ENCODE results near the gene SMURF2.

Gene SMURF2

DNA sequence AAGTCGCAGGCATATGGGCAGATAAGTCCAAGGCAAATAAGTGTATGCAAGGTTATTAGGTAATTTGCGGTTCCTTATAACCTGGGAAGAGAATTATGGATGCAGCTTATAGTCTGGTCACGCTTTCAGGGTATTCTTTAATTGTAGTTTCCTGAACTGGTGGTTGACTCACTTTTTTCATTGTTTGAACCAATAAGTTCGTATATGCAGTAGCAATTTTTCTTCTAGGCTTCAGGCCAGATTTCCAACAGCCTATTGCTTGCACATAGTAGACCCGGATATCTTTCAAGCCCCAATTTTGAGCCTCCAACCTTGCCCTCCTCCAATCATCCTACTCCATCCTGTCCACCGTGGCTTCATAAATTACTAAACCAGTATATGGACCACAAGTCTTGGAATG is 142.5 kb downstream of the SMURF2 start:
- H3K4me1 Mint-ChIP-seq, result no peaks in the 10 kb centered on the region
- H3K27me3 Mint-ChIP-seq (ENCODE audit: low read depth), result no peaks in the 10 kb centered on the region
- H3K9me3 Mint-ChIP-seq, result no peaks in the 10 kb centered on the region
- TF ChIP-seq, protein P1, sequence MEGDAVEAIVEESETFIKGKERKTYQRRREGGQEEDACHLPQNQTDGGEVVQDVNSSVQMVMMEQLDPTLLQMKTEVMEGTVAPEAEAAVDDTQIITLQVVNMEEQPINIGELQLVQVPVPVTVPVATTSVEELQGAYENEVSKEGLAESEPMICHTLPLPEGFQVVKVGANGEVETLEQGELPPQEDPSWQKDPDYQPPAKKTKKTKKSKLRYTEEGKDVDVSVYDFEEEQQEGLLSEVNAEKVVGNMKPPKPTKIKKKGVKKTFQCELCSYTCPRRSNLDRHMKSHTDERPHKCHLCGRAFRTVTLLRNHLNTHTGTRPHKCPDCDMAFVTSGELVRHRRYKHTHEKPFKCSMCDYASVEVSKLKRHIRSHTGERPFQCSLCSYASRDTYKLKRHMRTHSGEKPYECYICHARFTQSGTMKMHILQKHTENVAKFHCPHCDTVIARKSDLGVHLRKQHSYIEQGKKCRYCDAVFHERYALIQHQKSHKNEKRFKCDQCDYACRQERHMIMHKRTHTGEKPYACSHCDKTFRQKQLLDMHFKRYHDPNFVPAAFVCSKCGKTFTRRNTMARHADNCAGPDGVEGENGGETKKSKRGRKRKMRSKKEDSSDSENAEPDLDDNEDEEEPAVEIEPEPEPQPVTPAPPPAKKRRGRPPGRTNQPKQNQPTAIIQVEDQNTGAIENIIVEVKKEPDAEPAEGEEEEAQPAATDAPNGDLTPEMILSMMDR (IDR thresholded peaks at IDR 0.05; ENCODE audit: unreplicated experiment in 3 of 3), result no peak
- no peak overlapping the region for H3K4me3 Mint-ChIP-seq
- peaks cover 68% of the 10 kb centered on the region for H3K36me3 Mint-ChIP-seq (ENCODE audit: low read depth)
- H3K27ac Mint-ChIP-seq, result no peak overlapping the region

DNA sequence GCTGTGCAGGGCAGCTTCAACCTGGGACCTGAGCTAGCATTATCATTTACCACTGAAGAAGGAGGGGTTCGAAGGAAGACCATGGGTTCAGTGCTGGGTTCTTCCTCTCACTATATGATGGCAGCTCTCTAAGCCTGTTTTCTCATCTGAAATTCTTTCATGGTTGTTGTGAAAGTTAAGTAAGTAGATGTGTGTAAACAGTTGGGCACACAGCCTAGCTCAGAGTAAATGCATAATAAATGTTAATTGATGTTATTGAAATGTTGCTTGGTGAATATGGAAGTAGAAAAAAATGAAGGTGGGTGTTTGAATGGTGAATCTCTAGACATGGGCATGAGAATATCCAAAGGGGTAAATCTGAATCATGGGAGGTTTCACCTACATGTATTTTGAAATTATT is 146.3 kb downstream of the SMURF2 start:
- no peak overlapping the region for H3K27ac Mint-ChIP-seq
- no peaks in the 10 kb centered on the region for H3K9me3 Mint-ChIP-seq

DNA sequence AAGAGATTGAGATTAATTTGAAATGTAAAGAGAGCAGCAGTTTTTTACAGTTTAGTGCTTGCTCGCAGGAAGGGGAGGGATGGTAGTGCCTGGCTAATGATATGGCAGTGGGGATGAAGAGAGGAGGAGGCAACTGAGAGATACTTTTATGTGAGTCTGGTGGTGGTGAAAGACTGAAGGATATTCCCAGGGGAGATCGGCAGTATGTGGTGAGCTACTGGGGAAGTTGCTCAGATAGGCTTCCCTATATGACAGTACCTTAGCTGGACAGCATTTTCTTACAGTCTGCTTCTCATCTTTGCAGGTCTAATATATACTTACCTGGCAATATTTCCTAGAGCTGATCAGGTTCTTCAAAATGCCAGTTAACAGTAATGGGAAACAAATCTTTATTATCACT is 146.7 kb downstream of the SMURF2 start:
- TF ChIP-seq, protein P1 (IDR thresholded peaks at IDR 0.05; ENCODE audit: unreplicated experiment in 3 of 3), result no peak
- Mint-ChIP-seq H3K4me3 (no peak overlapping the region), H3K4me1 (no peaks in the 10 kb centered on the region), H3K27ac (no peak overlapping the region), H3K27me3 (ENCODE audit: low read depth) (no peaks in the 10 kb centered on the region), H3K9me3 (no peaks in the 10 kb centered on the region), H3K36me3 (ENCODE audit: low read depth) (peaks cover 75% of the 10 kb centered on the region)

More for the DNA sequence above, 146.3 kb downstream of the SMURF2 start:
- no peaks in the 10 kb centered on the region for H3K27me3 Mint-ChIP-seq (ENCODE audit: low read depth)
- TF ChIP-seq, protein P1 (IDR thresholded peaks at IDR 0.05; ENCODE audit: unreplicated experiment in 3 of 3), result no peak
- H3K4me1 Mint-ChIP-seq, result no peaks in the 10 kb centered on the region
- H3K4me3 Mint-ChIP-seq, result no peak overlapping the region
- peaks cover 71% of the 10 kb centered on the region for H3K36me3 Mint-ChIP-seq (ENCODE audit: low read depth)

DNA sequence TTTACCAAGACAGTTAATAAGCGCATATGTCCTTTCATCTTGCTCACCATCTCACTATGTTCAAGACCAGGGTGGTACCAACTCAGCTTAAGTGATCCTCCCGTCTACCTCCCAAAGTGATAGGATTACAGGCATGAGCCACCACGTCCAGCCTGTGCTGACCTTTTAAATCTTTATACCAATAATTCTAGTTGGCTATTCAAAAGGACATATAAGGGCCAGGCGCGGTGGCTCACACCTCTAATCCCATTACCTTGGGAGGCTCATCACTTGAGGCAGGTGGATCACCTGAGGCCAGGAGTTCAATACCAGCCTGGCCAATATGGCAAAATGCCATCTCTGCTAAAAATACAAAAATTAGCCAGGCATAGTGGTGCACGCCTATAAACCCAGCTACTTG is 152.9 kb downstream of the SMURF2 start:
- Mint-ChIP-seq H3K27ac (no peak overlapping the region), H3K4me1 (peaks cover 32% of the 10 kb centered on the region), H3K9me3 (no peaks in the 10 kb centered on the region), H3K27me3 (ENCODE audit: low read depth) (no peaks in the 10 kb centered on the region), H3K4me3 (peak overlapping the region; percentile 71 to 84 (median 79)), H3K36me3 (ENCODE audit: low read depth) (peaks cover 52% of the 10 kb centered on the region)
- TF ChIP-seq, protein P1 (IDR thresholded peaks at IDR 0.05; ENCODE audit: unreplicated experiment in 3 of 3), result no peak

DNA sequence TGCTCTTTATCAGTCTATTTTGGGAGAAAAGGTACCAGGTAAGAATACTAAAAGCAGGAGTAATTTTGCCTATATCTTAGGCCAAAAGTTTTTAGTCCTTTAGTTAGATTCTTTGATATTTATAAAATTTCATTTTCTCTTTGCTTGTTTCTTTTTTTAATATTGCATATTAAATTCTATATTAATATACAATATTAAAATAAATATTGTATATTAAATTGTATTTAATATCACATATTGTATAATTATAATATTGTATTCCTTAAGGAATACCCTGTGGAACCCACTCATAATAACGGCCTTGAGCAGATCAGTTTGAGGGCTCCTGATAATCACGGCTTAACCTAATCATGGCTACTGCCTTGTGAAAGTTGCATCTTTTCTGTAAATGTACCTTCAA is 153.4 kb downstream of the SMURF2 start:
- H3K9me3 Mint-ChIP-seq, result no peaks in the 10 kb centered on the region

DNA sequence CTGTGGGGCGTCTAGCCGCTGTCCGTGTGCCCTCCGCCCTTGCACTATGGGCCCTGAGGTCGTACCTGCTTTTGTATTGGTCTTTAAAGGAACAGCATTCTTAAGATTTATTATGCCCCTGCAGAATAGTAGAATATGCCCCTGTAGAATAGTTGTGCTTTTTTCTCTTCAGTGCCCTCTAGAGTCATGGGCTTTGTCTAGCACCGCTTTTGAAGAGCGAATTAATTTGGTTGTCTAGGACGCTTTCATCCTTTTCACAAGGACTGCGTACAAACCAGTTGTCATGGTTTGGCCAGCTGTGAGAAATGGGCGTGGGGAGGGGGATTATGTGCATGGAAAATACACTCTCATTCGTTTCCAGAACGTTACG is 154.7 kb downstream of the SMURF2 start:
- Mint-ChIP-seq H3K27me3 (ENCODE audit: low read depth) (no peaks in the 10 kb centered on the region), H3K27ac (peak overlapping the region; percentile 100), H3K4me1 (peaks cover 48% of the 10 kb centered on the region), H3K4me3 (peak overlapping the region; percentile 97 to 100 (median 99)), H3K9me3 (no peaks in the 10 kb centered on the region), H3K36me3 (ENCODE audit: low read depth) (peaks cover 57% of the 10 kb centered on the region)
- TF ChIP-seq, protein P1 (IDR thresholded peaks at IDR 0.05; ENCODE audit: unreplicated experiment in 3 of 3), result peak; percentile 42 to 46 (median 43)

More for the DNA sequence above, 153.4 kb downstream of the SMURF2 start:
- Mint-ChIP-seq H3K4me1 (peaks cover 37% of the 10 kb centered on the region), H3K27ac (peak overlapping the region in 1 of 3 experiments; percentile 100), H3K36me3 (ENCODE audit: low read depth) (peaks cover 52% of the 10 kb centered on the region), H3K27me3 (ENCODE audit: low read depth) (no peaks in the 10 kb centered on the region), H3K4me3 (peak overlapping the region; percentile 97 to 100 (median 99))
- TF ChIP-seq, protein P1 (IDR thresholded peaks at IDR 0.05; ENCODE audit: unreplicated experiment in 3 of 3), result no peak
